H9 (cell line): ENCODE measurements around the gene RLF. TPM values are rescaled to one million over a fixed set of nuclear protein-coding genes. Genes with fewer than 3 reads are reported as not detected.

ENCODE experiments used
- DNase-seq: peaks from one replicate; pipeline ENCODE4 v3.0.0-alpha.2; 2017
- H2AFZ ChIP-seq: one replicate; pipeline ENCODE4 v1.6.1; 2013; ENCODE audit warnings: mild to moderate bottlenecking, low read length, control low read depth, moderate library complexity
- H2AK5ac ChIP-seq: 2 replicates; pipeline ENCODE4 v1.6.1; 2013; ENCODE audit warnings: low read length, control low read depth, mixed read lengths; ENCODE audit not compliant: insufficient read length
- H2BK120ac ChIP-seq: one replicate; pipeline ENCODE4 v1.6.1; 2013; ENCODE audit warnings: low read depth, mild to moderate bottlenecking, low read length, control low read depth, inconsistent platforms; ENCODE audit not compliant: poor library complexity, severe bottlenecking
- H2BK12ac ChIP-seq: 2 replicates; pipeline ENCODE4 v1.6.1; 2013; ENCODE audit warnings: low read length, control low read depth, mixed read lengths, low read depth; ENCODE audit not compliant: insufficient read length
- H2BK15ac ChIP-seq: 2 replicates; pipeline ENCODE4 v1.6.1; 2013; ENCODE audit warnings: low read depth, low read length, control low read depth
- H2BK20ac ChIP-seq: one replicate; pipeline ENCODE4 v1.6.1; 2013; ENCODE audit warnings: low read depth, mild to moderate bottlenecking, low read length, control low read depth, inconsistent platforms; ENCODE audit not compliant: poor library complexity, severe bottlenecking
- H2BK5ac ChIP-seq: 2 replicates; pipeline ENCODE4 v1.6.1; 2013; ENCODE audit warnings: low read length, control low read depth, mixed read lengths; ENCODE audit not compliant: insufficient read length
- H3K14ac ChIP-seq: 2 replicates; pipeline ENCODE4 v1.6.1; 2013; ENCODE audit warnings: low read length, control low read depth; ENCODE audit not compliant: insufficient read depth
- H3K18ac ChIP-seq: 2 replicates; pipeline ENCODE4 v1.6.1; 2013; ENCODE audit warnings: low read depth, mild to moderate bottlenecking, mixed read lengths, low read length, control low read depth; ENCODE audit not compliant: insufficient read length
- H3K23ac ChIP-seq: 2 replicates; pipeline ENCODE4 v1.6.1; 2013; ENCODE audit warnings: low read length, control low read depth, mixed read lengths, low read depth; ENCODE audit not compliant: insufficient read length
- H3K23me2 ChIP-seq: 2 replicates; pipeline ENCODE4 v1.6.1; 2013; ENCODE audit warnings: low read depth, mild to moderate bottlenecking, mixed read lengths, low read length, control low read depth; ENCODE audit not compliant: insufficient read length, poor library complexity, severe bottlenecking
- H3K27ac ChIP-seq: 2 replicates; pipeline ENCODE4 v1.5.1; 2013; ENCODE audit warnings: low read length, control low read depth, mixed read lengths, low read depth; ENCODE audit not compliant: insufficient read length
- H3K27me3 ChIP-seq: 2 replicates; pipeline ENCODE4 v1.6.1; 2013; ENCODE audit warnings: low read length, control low read depth, inconsistent platforms; ENCODE audit not compliant: insufficient read depth
- H3K4ac ChIP-seq: 2 replicates; pipeline ENCODE4 v1.6.1; 2013; ENCODE audit warnings: low read depth, mild to moderate bottlenecking, control low read depth, inconsistent platforms, low read length, moderate library complexity
- H3K4me1 ChIP-seq: 2 replicates; pipeline ENCODE4 v1.6.1; 2013; ENCODE audit warnings: low read length, control low read depth, inconsistent platforms; ENCODE audit not compliant: insufficient read depth
- H3K4me2 ChIP-seq: 2 replicates; pipeline ENCODE4 v1.6.1; 2013; ENCODE audit warnings: low read length, control low read depth, mixed read lengths; ENCODE audit not compliant: insufficient read length, insufficient read depth
- H3K56ac ChIP-seq: 2 replicates; pipeline ENCODE4 v1.6.1; 2013; ENCODE audit warnings: low read depth, mild to moderate bottlenecking, mixed read lengths, low read length, control low read depth; ENCODE audit not compliant: insufficient read length
- H3K79me1 ChIP-seq: 2 replicates; pipeline ENCODE4 v1.6.1; 2013; ENCODE audit warnings: low read depth, mild to moderate bottlenecking, moderate library complexity, low read length, control low read depth, inconsistent platforms; ENCODE audit not compliant: insufficient read depth, poor library complexity, severe bottlenecking
- H3K79me2 ChIP-seq: 2 replicates; pipeline ENCODE4 v1.6.1; 2013; ENCODE audit warnings: low read length, control low read depth, inconsistent platforms; ENCODE audit not compliant: insufficient read depth
- H3K9ac ChIP-seq: 2 replicates; pipeline ENCODE4 v1.6.1; 2013; ENCODE audit warnings: low read length, control low read depth, mixed read lengths; ENCODE audit not compliant: insufficient read length; ENCODE audit errors: extremely low read depth
- H3K9me3 ChIP-seq: one replicate; pipeline ENCODE4 v1.6.1; 2013; ENCODE audit warnings: low read depth, low read length, inconsistent platforms; ENCODE audit not compliant: control insufficient read depth
- H3T11ph ChIP-seq: one replicate; pipeline ENCODE4 v1.6.1; 2013; ENCODE audit warnings: mild to moderate bottlenecking, low read length, control low read depth, inconsistent platforms
- H4K20me1 ChIP-seq: one replicate; pipeline ENCODE4 v1.6.1; 2013; ENCODE audit not compliant: control insufficient read depth, insufficient read length, insufficient read depth
- H4K5ac ChIP-seq: 2 replicates; pipeline ENCODE4 v1.6.1; 2013; ENCODE audit warnings: low read depth, mild to moderate bottlenecking, mixed read lengths, low read length, control low read depth; ENCODE audit not compliant: insufficient read length
- H4K8ac ChIP-seq: replicated peaks from 2 replicates; pipeline ENCODE4 v1.6.1; 2013; ENCODE audit warnings: low read length, control low read depth, mixed read lengths, low read depth; ENCODE audit not compliant: insufficient read length
- H4K91ac ChIP-seq: 2 replicates; pipeline ENCODE4 v1.6.1; 2013; ENCODE audit warnings: low read depth, mild to moderate bottlenecking, moderate library complexity, mixed read lengths, low read length, control low read depth; ENCODE audit not compliant: insufficient read length
- H3K27ac Mint-ChIP-seq, 3 experiments: 2 replicates in 2 of 3; 3 replicates in 1 of 3; pipeline ENCODE4 v1.8.0; 2020 to 2021; ENCODE audit warnings: mixed read lengths in 3 of 3, mild to moderate bottlenecking in 1 of 3, moderate library complexity in 1 of 3
- H3K27me3 Mint-ChIP-seq: 2 replicates; pipeline ENCODE4 v1.8.0; 2021; ENCODE audit warnings: low read depth, mild to moderate bottlenecking, moderate library complexity, mixed read lengths
- H3K36me3 Mint-ChIP-seq, 3 experiments: 2 replicates in 2 of 3; 3 replicates in 1 of 3; pipeline ENCODE4 v1.8.0; 2020 to 2021; ENCODE audit warnings: low read depth in 3 of 3, mixed read lengths in 3 of 3; ENCODE audit not compliant: insufficient read depth in 1 of 3
- H3K4me1 Mint-ChIP-seq, 2 experiments: 2 replicates each; pipeline ENCODE4 v1.8.0; 2020; ENCODE audit warnings: mixed read lengths in 2 of 2
- H3K4me3 Mint-ChIP-seq, 2 experiments: 2 replicates in 1 of 2; 3 replicates in 1 of 2; pipeline ENCODE4 v1.8.0; 2020 to 2021; ENCODE audit warnings: mild to moderate bottlenecking in 2 of 2, mixed read lengths in 2 of 2, moderate library complexity in 1 of 2
- H3K9me3 Mint-ChIP-seq, 2 experiments: 2 replicates in 1 of 2; 3 replicates in 1 of 2; pipeline ENCODE4 v1.8.0; 2020; ENCODE audit warnings: mild to moderate bottlenecking in 2 of 2, mixed read lengths in 2 of 2, moderate library complexity in 1 of 2
- CTCF ChIP-seq: fragments of 200-600 bp; sonication (generic); conservative IDR thresholded peaks from 3 replicates; pipeline ENCODE4 v1.8.0; 2021; ENCODE audit warnings: antibody characterized with exemption, mild to moderate bottlenecking
- WGBS: extraction: QIAGEN DNeasy Blood & Tissue Kit; methylation state at CpG from one replicate; pipeline ENCODE4 v1.1.7; 2013; ENCODE audit warnings: missing lambda C conversion rate, low lambda C conversion rate, mixed read lengths; ENCODE audit not compliant: insufficient read length; ENCODE audit errors: extremely low coverage; 5-methylcytosine and 5-hydroxymethylcytosine counted together
- total RNA-seq: library from RNA; stranded (reverse); gene quantifications from 2 replicates; pipeline ENCODE4 v1.2.1, GENCODE V29; 2021

The RLF gene
- total RNA-seq, 1 experiment from 2014 or later: 19.2 TPM

GRCh38 chr1:40210511-40211204, 49.5 kb downstream of the RLF start:
- H3K4me3 Mint-ChIP-seq: no peak overlapping the region
- Histone ChIP-seq H3K9me3 (no peaks in the 10 kb centered on the region), H3K79me2 (no peaks in the 10 kb centered on the region), H4K91ac (no peak overlapping the region), H4K20me1 (no peaks in the 10 kb centered on the region), H2BK12ac (no peak overlapping the region), H3K4ac (no peak overlapping the region), H4K8ac (no peak overlapping the region), H3K9ac (no peak overlapping the region), H2BK5ac (no peak overlapping the region), H2BK120ac (no peak overlapping the region), H3K14ac (no peak overlapping the region), H2BK15ac (no peak overlapping the region), H3K27ac (no peak overlapping the region), H3K18ac (no peak overlapping the region), H2AK5ac (no peak overlapping the region), H3K4me2 (no peak overlapping the region), H2BK20ac (no peak overlapping the region), H3K4me1 (no peaks in the 10 kb centered on the region), H3T11ph (no peak overlapping the region), H3K79me1 (no peaks in the 10 kb centered on the region), H3K23ac (no peak overlapping the region), H4K5ac (no peak overlapping the region), H2AFZ (no peak overlapping the region), H3K56ac (no peak overlapping the region), H3K23me2 (no peaks in the 10 kb centered on the region), H3K27me3 (no peaks in the 10 kb centered on the region)
- no peaks in the 10 kb centered on the region for H3K9me3 Mint-ChIP-seq
- no peak for TF ChIP-seq CTCF
- no peak overlapping the region; a peak in 1 of 7 replicates for H3K27ac Mint-ChIP-seq
- H3K36me3 Mint-ChIP-seq: peaks cover 3 to 14% (median 13%) of the 10 kb centered on the region in 3 experiments; a peak in 6 of 7 replicates
- no peaks in the 10 kb centered on the region for H3K27me3 Mint-ChIP-seq
- DNase-seq: no peak
- WGBS: no CpG with 5 or more reads among the region's 3 CpGs
- no peaks in the 10 kb centered on the region for H3K4me1 Mint-ChIP-seq
